Progenitor cell of endocrine pancreas (in vitro differentiated cells): ENCODE data around the gene GNA15. TPM values are rescaled to one million over a fixed set of nuclear protein-coding genes. Genes with fewer than 3 reads are reported as not detected.

Source experiments
- DNase-seq: peaks from one replicate; pipeline ENCODE4 v3.0.0; 2021; ENCODE audit warnings: low spot score; ENCODE audit not compliant: unreplicated experiment
- H3K27ac Mint-ChIP-seq: 2 replicates; pipeline ENCODE4 v1.8.0; 2021; ENCODE audit warnings: mild to moderate bottlenecking, moderate library complexity, mixed read lengths
- H3K27me3 Mint-ChIP-seq: 2 replicates; pipeline ENCODE4 v1.8.0; 2021; ENCODE audit warnings: mixed read lengths
- H3K36me3 Mint-ChIP-seq: 2 replicates; pipeline ENCODE4 v1.8.0; 2022; ENCODE audit warnings: mixed read lengths; ENCODE audit not compliant: insufficient read depth
- H3K4me1 Mint-ChIP-seq: 2 replicates; pipeline ENCODE4 v1.8.0; 2021; ENCODE audit warnings: low read depth, mixed read lengths
- H3K4me3 Mint-ChIP-seq: 2 replicates; pipeline ENCODE4 v1.8.0; 2021; ENCODE audit warnings: low read depth, mild to moderate bottlenecking, moderate library complexity, mixed read lengths
- H3K9me3 Mint-ChIP-seq: 2 replicates; pipeline ENCODE4 v1.8.0; 2021; ENCODE audit warnings: low read depth, mixed read lengths
- total RNA-seq: library from RNA; stranded (reverse); gene quantifications from 2 replicates; pipeline ENCODE4 v1.2.1, GENCODE V29; 2021
- TF ChIP-seq, protein P1 (sequence below): fragments of 200-600 bp; sonication (generic); IDR thresholded peaks from one replicate; pipeline ENCODE4 v1.5.0; 2021; ENCODE audit warnings: antibody characterized with exemption, mild to moderate bottlenecking; ENCODE audit not compliant: unreplicated experiment

Gene GNA15
- total RNA-seq, 1 donor from 2014 or later: not detected

DNA sequence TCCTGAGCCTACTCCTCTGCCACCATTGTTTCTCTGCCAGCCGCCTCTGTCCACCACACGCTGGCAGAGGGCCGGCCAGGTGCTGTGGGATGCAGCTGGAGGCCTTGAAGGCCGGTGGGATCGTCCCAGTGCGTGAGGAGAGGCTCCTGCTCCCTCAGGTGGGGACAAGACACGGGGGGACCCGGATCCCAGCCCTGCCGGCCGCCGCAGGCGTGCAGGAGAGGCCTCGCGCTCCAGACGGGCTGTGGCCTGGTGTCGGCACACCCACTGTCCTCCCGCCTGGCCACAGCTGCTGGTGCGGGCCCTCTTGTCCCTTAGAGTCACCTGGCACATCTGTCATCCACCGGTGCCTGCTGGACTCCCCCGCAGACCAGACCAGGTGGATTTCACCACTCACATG lies 18.1 kb upstream of the GNA15 start:
- Mint-ChIP-seq H3K36me3 (peaks cover 1% of the 10 kb centered on the region), H3K27me3 (no peaks in the 10 kb centered on the region), H3K9me3 (no peaks in the 10 kb centered on the region), H3K27ac (no peak overlapping the region), H3K4me3 (no peak overlapping the region), H3K4me1 (no peaks in the 10 kb centered on the region)
- no peak for DNase-seq
- TF ChIP-seq, protein P1, sequence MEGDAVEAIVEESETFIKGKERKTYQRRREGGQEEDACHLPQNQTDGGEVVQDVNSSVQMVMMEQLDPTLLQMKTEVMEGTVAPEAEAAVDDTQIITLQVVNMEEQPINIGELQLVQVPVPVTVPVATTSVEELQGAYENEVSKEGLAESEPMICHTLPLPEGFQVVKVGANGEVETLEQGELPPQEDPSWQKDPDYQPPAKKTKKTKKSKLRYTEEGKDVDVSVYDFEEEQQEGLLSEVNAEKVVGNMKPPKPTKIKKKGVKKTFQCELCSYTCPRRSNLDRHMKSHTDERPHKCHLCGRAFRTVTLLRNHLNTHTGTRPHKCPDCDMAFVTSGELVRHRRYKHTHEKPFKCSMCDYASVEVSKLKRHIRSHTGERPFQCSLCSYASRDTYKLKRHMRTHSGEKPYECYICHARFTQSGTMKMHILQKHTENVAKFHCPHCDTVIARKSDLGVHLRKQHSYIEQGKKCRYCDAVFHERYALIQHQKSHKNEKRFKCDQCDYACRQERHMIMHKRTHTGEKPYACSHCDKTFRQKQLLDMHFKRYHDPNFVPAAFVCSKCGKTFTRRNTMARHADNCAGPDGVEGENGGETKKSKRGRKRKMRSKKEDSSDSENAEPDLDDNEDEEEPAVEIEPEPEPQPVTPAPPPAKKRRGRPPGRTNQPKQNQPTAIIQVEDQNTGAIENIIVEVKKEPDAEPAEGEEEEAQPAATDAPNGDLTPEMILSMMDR: no peak

DNA sequence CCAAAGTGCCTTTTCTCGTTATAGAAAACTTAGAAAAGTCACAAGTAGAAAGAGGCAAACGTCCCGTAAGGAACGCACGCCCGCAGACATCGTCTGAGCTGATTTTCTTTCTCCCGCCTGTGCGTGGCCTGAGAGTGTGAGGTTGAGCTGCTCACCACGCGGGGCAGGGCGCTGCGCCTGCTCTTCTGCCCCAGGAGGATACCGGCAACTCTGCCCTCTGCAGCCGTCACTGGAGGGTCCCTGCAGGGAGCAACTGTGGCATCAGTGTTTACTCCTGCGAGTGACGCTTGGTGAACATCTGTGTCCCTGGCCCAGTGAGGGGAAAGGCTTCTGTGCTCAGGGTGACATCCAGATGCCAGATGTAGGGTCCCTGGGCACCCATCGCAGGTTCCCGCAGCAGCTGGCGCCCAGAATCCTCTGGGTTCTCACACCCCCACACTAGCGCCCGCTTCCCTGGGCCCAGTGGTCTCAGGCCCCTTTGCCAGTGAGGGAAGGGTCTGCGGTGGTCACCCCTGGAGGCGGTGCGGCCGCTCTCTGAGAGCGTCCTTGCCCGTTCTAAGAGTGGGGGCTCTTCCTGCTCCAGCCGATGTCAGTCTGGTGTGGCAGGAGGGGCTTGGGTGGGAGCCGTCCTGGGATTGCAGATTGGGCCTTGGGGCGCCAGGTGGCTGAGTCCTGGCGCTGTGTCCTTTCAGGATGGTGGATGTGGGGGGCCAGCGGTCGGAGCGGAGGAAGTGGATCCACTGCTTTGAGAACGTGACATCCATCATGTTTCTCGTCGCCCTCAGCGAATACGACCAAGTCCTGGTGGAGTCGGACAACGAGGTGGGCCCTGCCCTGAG lies 17.4 kb upstream of the GNA15 start:
- H3K4me1 Mint-ChIP-seq: no peaks in the 10 kb centered on the region
- H3K27ac Mint-ChIP-seq: no peak overlapping the region
- no peak overlapping the region for H3K4me3 Mint-ChIP-seq
- TF ChIP-seq, protein P1: no peak
- H3K36me3 Mint-ChIP-seq: peaks cover 1% of the 10 kb centered on the region
- DNase-seq: no peak
- H3K27me3 Mint-ChIP-seq: no peaks in the 10 kb centered on the region
- no peaks in the 10 kb centered on the region for H3K9me3 Mint-ChIP-seq

DNA sequence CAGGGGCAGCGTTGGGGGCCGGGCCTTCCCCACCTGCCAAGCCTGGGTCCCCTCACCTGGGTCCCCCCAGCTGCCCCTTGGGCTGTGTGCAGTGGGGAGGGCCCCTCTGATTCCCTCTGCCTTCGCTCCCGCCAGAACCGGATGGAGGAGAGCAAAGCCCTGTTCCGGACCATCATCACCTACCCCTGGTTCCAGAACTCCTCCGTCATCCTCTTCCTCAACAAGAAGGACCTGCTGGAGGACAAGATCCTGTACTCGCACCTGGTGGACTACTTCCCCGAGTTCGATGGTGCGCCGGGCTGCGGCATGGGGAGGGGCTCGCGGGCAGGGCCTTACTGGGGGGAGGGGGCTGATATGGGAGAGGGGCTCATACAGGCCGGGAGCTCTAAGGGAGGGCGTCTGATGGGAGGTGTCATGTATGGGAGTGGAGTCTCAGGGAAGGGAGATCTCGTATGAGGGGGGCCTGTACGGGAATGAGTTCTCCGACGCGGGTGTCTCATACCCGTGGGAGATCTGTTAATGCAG lies 16.7 kb upstream of the GNA15 start:
- no peaks in the 10 kb centered on the region for H3K27me3 Mint-ChIP-seq
- no peak for DNase-seq

DNA sequence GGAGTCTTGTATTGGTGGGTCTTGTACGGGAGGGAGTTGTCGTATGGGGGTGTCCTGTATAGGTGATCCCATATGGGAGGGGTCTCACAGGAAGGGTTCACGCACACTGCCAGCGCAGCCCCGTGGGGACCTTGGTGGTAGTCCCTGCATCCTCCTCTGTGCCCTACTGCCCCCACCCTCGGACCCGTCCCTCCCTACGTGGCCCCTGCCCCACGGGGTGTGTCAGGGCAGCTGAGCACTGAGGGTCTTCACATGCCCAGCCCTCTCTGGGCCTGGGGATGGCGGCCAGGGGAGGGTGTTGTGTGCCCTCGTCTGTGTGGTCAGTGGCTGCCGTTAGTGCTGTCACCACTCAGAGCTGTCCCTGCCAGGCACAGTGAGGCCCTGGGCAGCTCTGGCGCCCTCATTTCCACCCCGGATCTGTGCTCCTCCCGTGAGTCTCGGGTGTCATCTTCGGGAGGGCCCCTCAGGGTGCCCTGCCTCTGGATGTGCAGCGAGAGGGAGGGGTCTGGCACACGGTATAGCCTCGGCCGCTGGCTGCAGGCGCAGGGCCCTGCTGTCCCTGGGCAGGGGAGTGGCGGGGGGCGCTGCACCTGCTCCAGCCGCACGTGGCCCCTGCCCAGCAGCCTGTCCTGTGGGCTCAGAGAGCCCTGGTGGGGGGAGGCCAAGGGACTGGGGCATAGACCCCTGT lies 16.0 kb upstream of the GNA15 start:
- Mint-ChIP-seq H3K27me3 (no peaks in the 10 kb centered on the region), H3K9me3 (no peaks in the 10 kb centered on the region), H3K4me1 (no peaks in the 10 kb centered on the region), H3K36me3 (peaks cover 1% of the 10 kb centered on the region), H3K27ac (no peak overlapping the region), H3K4me3 (no peak overlapping the region)
- TF ChIP-seq, protein P1: no peak
- no peak for DNase-seq

More for the DNA sequence above, 16.7 kb upstream of the GNA15 start:
- no peaks in the 10 kb centered on the region for H3K9me3 Mint-ChIP-seq
- H3K27ac Mint-ChIP-seq: no peak overlapping the region
- H3K36me3 Mint-ChIP-seq: peaks cover 1% of the 10 kb centered on the region
- no peaks in the 10 kb centered on the region for H3K4me1 Mint-ChIP-seq
- TF ChIP-seq, protein P1: no peak
- H3K4me3 Mint-ChIP-seq: no peak overlapping the region

DNA sequence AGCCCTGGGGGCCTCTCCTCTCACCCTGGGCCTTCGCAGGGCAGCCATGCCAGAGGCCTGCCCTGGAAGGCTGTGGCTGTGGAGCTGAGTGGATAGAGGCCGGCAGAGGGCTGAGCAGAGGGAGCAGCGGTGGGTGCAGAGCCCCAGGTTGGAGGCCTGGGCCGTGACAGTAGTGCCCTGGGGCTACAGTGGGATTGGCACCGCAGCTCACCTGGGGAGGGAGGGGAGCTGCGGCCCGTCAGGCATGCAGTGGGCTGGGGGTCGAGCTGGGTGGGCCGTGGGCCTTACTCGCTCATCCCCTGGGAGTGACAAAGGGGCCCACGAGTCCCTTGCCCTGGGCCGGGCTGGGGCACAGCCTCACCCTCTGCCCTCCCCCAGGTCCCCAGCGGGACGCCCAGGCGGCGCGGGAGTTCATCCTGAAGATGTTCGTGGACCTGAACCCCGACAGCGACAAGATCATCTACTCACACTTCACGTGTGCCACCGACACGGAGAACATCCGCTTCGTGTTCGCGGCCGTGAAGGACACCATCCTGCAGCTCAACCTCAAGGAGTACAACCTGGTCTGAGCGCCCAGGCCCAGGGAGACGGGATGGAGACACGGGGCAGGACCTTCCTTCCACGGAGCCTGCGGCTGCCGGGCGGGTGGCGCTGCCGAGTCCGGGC lies 15.1 kb upstream of the GNA15 start:
- H3K4me1 Mint-ChIP-seq: no peaks in the 10 kb centered on the region
- H3K27ac Mint-ChIP-seq: no peak overlapping the region
- TF ChIP-seq, protein P1: no peak
- no peak overlapping the region for H3K4me3 Mint-ChIP-seq
- no peaks in the 10 kb centered on the region for H3K9me3 Mint-ChIP-seq
- no peak for DNase-seq
- no peaks in the 10 kb centered on the region for H3K27me3 Mint-ChIP-seq
- peaks cover 1% of the 10 kb centered on the region for H3K36me3 Mint-ChIP-seq
